T-helper 9 cell (primary cell): ENCODE results near the gene DTNBP1.

Experiments
- DNase-seq: peaks from one replicate; pipeline ENCODE4 v3.0.0-alpha.2; 2020

Gene DTNBP1

GRCh38 chr6:15476631-15477380 lies 186.0 kb downstream of the DTNBP1 start:
- DNase-seq, result no peak

GRCh38 chr6:15475872-15476271 lies 187.0 kb downstream of the DTNBP1 start:
- no peak for DNase-seq

GRCh38 chr6:15475261-15475660 lies 187.6 kb downstream of the DTNBP1 start:
- no peak for DNase-seq

GRCh38 chr6:15474196-15474595 lies 188.6 kb downstream of the DTNBP1 start:
- no peak for DNase-seq

GRCh38 chr6:15473741-15474161 lies 189.1 kb downstream of the DTNBP1 start:
- DNase-seq, result no peak

- DNase-seq, result no peak
Measured at GRCh38 chr6:15473174-15473573, 189.7 kb downstream of the DTNBP1 start.
